HepG2 (cell line): ENCODE measurements around the gene FADD. TPM values are rescaled to one million over a fixed set of nuclear protein-coding genes. Genes with fewer than 3 reads are reported as not detected.

Source experiments
- ETV6 ChIP-seq: sonication (generic); formaldehyde crosslinking; conservative IDR thresholded peaks from 2 replicates; pipeline ENCODE4 v1.4.0; 2020; ENCODE audit warnings: missing genetic modification reagents
- MXI1 ChIP-seq: IDR thresholded peaks from 3 replicates; pipeline ENCODE4 v1.6.1; 2012; ENCODE audit warnings: low read depth, low read length, inconsistent platforms, borderline replicate concordance
- SUZ12 ChIP-seq: fragments of 150-350 bp; IDR thresholded peaks from 2 replicates; pipeline ENCODE4 v1.6.1; 2014; ENCODE audit warnings: low read depth, low read length
- ZFP41 ChIP-seq: sonication (generic); formaldehyde crosslinking; IDR thresholded peaks from 2 replicates; pipeline ENCODE4 v1.4.0; 2020; ENCODE audit warnings: mild to moderate bottlenecking, missing genetic modification reagents, borderline replicate concordance
- ZNF30 ChIP-seq: sonication (generic); formaldehyde crosslinking; IDR thresholded peaks from 2 replicates; pipeline ENCODE4 v1.5.0; 2020; ENCODE audit warnings: mild to moderate bottlenecking, missing genetic modification reagents
- ZNF530 ChIP-seq: sonication (generic); formaldehyde crosslinking; IDR thresholded peaks from 2 replicates; pipeline ENCODE4 v1.5.0; 2020; ENCODE audit warnings: low read depth, mild to moderate bottlenecking, missing genetic modification reagents
- polyA plus RNA-seq, 8 experiments: library from polyadenylated mRNA; depleted of rRNA in 3 of 8; stranded (reverse) in 7 of 8; unstranded in 1 of 8; fragments of >200 nt; fragmentation: Illumina TruSeq in 4 of 8; extraction: Trizol in 4 of 8; gene quantifications; 2 replicates each; pipeline versions ENCODE4 v1.2.1 to v1.2.3, GENCODE V29; 2011 to 2016; ENCODE audit warnings: low read depth in 4 of 8, missing spikeins in 1 of 8, mixed read lengths in 1 of 8; ENCODE audit not compliant: insufficient read depth in 1 of 8
- total RNA-seq, 5 experiments: library from RNA; depleted of rRNA; stranded (reverse); fragments of >200 nt; fragmentation: Illumina TruSeq; extraction: Trizol; gene quantifications; 2 replicates each; pipeline ENCODE4 v1.2.3, GENCODE V29; 2016; ENCODE audit warnings: low read depth in 1 of 5
- TF ChIP-seq, protein P1 (sequence below): sonication (generic); formaldehyde crosslinking; IDR thresholded peaks from 2 replicates; pipeline ENCODE4 v1.4.0; 2020; ENCODE audit warnings: missing genetic modification reagents, borderline replicate concordance
- TF ChIP-seq, protein P2 (sequence below): IDR thresholded peaks from 2 replicates; pipeline ENCODE4 v1.6.1; 2016; ENCODE audit warnings: mild to moderate bottlenecking, missing biosample characterization, missing genetic modification reagents
- TF ChIP-seq, protein P3 (sequence below): fragments of 450-650 bp; IDR thresholded peaks from 2 replicates; pipeline ENCODE4 v1.6.1; 2017; ENCODE audit warnings: mild to moderate bottlenecking
- TF ChIP-seq, protein P4 (sequence below): sonication (generic); formaldehyde crosslinking; IDR thresholded peaks from 2 replicates; pipeline ENCODE4 v1.8.0; 2023; ENCODE audit warnings: mild to moderate bottlenecking, missing genetic modification reagents
- TF ChIP-seq, protein P5 (sequence below): sonication (generic); formaldehyde crosslinking; IDR thresholded peaks from 2 replicates; pipeline ENCODE4 v1.5.0; 2020; ENCODE audit warnings: missing genetic modification reagents, mild to moderate bottlenecking, borderline replicate concordance
- TF ChIP-seq, protein P6 (sequence below): sonication (generic); formaldehyde crosslinking; IDR thresholded peaks from 2 replicates; pipeline ENCODE4 v1.5.1; 2020; ENCODE audit warnings: mild to moderate bottlenecking, missing genetic modification reagents, moderate library complexity

The FADD gene
- total and polyA plus RNA-seq, 2 of the 13 experiments (the other 11 are each of a cell fraction or from before 2014, with no cell fraction given), result 14.2 to 22.2 TPM

DNA sequence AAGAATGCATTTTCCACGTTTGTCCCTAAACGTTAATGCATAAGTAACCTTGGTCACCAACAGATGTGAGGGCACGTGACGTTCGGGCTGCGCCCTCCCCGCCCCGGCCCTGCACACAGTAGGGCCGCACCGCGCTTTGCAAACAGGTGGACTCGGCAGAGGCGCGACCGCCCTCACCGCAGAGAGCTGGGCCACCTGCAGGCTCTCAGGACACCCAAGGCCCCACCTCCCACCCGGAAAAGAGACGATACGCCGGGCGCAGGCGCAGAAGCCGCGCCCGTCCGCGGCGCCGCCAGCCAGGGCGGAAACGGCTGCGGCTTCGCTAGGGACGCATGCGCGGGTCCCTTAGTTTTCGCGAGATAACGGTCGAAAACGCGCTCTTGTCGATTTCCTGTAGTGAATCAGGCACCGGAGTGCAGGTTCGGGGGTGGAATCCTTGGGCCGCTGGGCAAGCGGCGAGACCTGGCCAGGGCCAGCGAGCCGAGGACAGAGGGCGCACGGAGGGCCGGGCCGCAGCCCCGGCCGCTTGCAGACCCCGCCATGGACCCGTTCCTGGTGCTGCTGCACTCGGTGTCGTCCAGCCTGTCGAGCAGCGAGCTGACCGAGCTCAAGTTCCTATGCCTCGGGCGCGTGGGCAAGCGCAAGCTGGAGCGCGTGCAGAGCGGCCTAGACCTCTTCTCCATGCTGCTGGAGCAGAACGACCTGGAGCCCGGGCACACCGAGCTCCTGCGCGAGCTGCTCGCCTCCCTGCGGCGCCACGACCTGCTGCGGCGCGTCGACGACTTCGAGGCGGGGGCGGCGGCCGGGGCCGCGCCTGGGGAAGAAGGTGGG, at the start of gene FADD (continued):
- TF ChIP-seq, protein P1, sequence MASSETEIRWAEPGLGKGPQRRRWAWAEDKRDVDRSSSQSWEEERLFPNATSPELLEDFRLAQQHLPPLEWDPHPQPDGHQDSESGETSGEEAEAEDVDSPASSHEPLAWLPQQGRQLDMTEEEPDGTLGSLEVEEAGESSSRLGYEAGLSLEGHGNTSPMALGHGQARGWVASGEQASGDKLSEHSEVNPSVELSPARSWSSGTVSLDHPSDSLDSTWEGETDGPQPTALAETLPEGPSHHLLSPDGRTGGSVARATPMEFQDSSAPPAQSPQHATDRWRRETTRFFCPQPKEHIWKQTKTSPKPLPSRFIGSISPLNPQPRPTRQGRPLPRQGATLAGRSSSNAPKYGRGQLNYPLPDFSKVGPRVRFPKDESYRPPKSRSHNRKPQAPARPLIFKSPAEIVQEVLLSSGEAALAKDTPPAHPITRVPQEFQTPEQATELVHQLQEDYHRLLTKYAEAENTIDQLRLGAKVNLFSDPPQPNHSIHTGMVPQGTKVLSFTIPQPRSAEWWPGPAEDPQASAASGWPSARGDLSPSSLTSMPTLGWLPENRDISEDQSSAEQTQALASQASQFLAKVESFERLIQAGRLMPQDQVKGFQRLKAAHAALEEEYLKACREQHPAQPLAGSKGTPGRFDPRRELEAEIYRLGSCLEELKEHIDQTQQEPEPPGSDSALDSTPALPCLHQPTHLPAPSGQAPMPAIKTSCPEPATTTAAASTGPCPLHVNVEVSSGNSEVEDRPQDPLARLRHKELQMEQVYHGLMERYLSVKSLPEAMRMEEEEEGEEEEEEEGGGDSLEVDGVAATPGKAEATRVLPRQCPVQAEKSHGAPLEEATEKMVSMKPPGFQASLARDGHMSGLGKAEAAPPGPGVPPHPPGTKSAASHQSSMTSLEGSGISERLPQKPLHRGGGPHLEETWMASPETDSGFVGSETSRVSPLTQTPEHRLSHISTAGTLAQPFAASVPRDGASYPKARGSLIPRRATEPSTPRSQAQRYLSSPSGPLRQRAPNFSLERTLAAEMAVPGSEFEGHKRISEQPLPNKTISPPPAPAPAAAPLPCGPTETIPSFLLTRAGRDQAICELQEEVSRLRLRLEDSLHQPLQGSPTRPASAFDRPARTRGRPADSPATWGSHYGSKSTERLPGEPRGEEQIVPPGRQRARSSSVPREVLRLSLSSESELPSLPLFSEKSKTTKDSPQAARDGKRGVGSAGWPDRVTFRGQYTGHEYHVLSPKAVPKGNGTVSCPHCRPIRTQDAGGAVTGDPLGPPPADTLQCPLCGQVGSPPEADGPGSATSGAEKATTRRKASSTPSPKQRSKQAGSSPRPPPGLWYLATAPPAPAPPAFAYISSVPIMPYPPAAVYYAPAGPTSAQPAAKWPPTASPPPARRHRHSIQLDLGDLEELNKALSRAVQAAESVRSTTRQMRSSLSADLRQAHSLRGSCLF (CRISPR knock-in tag), result no peak
- no peak; the same call in 1 of the 2 replicates for TF ChIP-seq ETV6 (CRISPR knock-in tag)
- TF ChIP-seq SUZ12, result no peak
- TF ChIP-seq, protein P2, sequence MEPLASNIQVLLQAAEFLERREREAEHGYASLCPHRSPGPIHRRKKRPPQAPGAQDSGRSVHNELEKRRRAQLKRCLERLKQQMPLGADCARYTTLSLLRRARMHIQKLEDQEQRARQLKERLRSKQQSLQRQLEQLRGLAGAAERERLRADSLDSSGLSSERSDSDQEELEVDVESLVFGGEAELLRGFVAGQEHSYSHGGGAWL, result peak; percentile 75; the same call in 1 of the 2 replicates
- peak; percentile 54; the same call in 1 of the 3 replicates for TF ChIP-seq MXI1
- TF ChIP-seq, protein P3, sequence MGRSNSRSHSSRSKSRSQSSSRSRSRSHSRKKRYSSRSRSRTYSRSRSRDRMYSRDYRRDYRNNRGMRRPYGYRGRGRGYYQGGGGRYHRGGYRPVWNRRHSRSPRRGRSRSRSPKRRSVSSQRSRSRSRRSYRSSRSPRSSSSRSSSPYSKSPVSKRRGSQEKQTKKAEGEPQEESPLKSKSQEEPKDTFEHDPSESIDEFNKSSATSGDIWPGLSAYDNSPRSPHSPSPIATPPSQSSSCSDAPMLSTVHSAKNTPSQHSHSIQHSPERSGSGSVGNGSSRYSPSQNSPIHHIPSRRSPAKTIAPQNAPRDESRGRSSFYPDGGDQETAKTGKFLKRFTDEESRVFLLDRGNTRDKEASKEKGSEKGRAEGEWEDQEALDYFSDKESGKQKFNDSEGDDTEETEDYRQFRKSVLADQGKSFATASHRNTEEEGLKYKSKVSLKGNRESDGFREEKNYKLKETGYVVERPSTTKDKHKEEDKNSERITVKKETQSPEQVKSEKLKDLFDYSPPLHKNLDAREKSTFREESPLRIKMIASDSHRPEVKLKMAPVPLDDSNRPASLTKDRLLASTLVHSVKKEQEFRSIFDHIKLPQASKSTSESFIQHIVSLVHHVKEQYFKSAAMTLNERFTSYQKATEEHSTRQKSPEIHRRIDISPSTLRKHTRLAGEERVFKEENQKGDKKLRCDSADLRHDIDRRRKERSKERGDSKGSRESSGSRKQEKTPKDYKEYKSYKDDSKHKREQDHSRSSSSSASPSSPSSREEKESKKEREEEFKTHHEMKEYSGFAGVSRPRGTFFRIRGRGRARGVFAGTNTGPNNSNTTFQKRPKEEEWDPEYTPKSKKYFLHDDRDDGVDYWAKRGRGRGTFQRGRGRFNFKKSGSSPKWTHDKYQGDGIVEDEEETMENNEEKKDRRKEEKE, result no peak
- TF ChIP-seq, protein P4, sequence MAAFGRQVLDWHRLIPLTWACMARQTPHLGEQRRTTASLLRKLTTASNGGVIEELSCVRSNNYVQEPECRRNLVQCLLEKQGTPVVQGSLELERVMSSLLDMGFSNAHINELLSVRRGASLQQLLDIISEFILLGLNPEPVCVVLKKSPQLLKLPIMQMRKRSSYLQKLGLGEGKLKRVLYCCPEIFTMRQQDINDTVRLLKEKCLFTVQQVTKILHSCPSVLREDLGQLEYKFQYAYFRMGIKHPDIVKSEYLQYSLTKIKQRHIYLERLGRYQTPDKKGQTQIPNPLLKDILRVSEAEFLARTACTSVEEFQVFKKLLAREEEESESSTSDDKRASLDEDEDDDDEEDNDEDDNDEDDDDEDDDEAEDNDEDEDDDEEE (CRISPR knock-in tag), result no peak
- TF ChIP-seq ZNF530 (CRISPR knock-in tag), result no peak
- no peak for TF ChIP-seq ZNF30 (CRISPR knock-in tag)
- TF ChIP-seq ZFP41 (CRISPR knock-in tag), result no peak
- TF ChIP-seq, protein P5, sequence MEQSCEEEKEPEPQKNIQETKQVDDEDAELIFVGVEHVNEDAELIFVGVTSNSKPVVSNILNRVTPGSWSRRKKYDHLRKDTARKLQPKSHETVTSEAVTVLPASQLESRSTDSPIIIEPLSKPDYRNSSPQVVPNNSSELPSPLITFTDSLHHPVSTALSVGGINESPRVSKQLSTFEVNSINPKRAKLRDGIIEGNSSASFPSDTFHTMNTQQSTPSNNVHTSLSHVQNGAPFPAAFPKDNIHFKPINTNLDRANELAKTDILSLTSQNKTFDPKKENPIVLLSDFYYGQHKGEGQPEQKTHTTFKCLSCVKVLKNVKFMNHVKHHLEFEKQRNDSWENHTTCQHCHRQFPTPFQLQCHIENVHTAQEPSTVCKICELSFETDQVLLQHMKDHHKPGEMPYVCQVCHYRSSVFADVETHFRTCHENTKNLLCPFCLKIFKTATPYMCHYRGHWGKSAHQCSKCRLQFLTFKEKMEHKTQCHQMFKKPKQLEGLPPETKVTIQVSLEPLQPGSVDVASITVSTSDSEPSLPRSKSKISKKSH (CRISPR knock-in tag), result no peak
- TF ChIP-seq, protein P6, sequence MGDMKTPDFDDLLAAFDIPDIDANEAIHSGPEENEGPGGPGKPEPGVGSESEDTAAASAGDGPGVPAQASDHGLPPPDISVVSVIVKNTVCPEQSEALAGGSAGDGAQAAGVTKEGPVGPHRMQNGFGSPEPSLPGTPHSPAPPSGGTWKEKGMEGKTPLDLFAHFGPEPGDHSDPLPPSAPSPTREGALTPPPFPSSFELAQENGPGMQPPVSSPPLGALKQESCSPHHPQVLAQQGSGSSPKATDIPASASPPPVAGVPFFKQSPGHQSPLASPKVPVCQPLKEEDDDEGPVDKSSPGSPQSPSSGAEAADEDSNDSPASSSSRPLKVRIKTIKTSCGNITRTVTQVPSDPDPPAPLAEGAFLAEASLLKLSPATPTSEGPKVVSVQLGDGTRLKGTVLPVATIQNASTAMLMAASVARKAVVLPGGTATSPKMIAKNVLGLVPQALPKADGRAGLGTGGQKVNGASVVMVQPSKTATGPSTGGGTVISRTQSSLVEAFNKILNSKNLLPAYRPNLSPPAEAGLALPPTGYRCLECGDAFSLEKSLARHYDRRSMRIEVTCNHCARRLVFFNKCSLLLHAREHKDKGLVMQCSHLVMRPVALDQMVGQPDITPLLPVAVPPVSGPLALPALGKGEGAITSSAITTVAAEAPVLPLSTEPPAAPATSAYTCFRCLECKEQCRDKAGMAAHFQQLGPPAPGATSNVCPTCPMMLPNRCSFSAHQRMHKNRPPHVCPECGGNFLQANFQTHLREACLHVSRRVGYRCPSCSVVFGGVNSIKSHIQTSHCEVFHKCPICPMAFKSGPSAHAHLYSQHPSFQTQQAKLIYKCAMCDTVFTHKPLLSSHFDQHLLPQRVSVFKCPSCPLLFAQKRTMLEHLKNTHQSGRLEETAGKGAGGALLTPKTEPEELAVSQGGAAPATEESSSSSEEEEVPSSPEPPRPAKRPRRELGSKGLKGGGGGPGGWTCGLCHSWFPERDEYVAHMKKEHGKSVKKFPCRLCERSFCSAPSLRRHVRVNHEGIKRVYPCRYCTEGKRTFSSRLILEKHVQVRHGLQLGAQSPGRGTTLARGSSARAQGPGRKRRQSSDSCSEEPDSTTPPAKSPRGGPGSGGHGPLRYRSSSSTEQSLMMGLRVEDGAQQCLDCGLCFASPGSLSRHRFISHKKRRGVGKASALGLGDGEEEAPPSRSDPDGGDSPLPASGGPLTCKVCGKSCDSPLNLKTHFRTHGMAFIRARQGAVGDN, result peak; percentile 84
